ENCODE results near the gene AMZ1. TPM values are rescaled to one million over a fixed set of nuclear protein-coding genes. Genes with fewer than 3 reads are reported as not detected.

Gene AMZ1
- total RNA-seq, 2 experiments from 2014 or later = 0.11 to 0.14 TPM

- peaks cover 26% of the 10 kb centered on the region for H3K4me1 Mint-ChIP-seq (ENCODE audit: low read depth)
These were observed 75.6 kb downstream of the AMZ1 start for GRCh38 chr7:2763597-2763996.

GRCh38 chr7:2764621-2765020 is 76.6 kb downstream of the AMZ1 start:
- H3K4me1 Mint-ChIP-seq (ENCODE audit: low read depth) = peaks cover 18% of the 10 kb centered on the region
- H3K27me3 Mint-ChIP-seq = no peaks in the 10 kb centered on the region
- DNase-seq (no peak), ATAC-seq (no peak)
- no peak overlapping the region for H3K4me3 Mint-ChIP-seq
- no peak overlapping the region for H3K27ac Mint-ChIP-seq
- ChIA-PET CTCF (interaction anchor here (0.9 kb wide), 1 partner anchor 55 kb away, joined by 3 read pairs; no protein-coding TSS in a partner anchor), POLR2A (interaction anchor here (0.7 kb wide), 1 partner anchor 23 kb away, joined by 3 read pairs; no protein-coding TSS in a partner anchor)
- intact Hi-C loops (cut with micrococcal nuclease) = no loop called here
- H3K9me3 Mint-ChIP-seq = no peaks in the 10 kb centered on the region
- H3K36me3 Mint-ChIP-seq (ENCODE audit: low read depth) = peaks cover 7% of the 10 kb centered on the region
- no peak for TF ChIP-seq CTCF (IDR thresholded peaks at IDR 0.05)

More at GRCh38 chr7:2763597-2763996, 75.6 kb downstream of the AMZ1 start:
- ATAC-seq (no peak), DNase-seq (no peak)
- H3K4me3 Mint-ChIP-seq = no peak overlapping the region
- ChIA-PET POLR2A (no interaction called here), CTCF (interaction anchor here (0.9 to 1.1 kb wide), 2 partner anchors 53 to 77 kb away, joined by 3 to 4 read pairs; no protein-coding TSS in a partner anchor)
- TF ChIP-seq CTCF (IDR thresholded peaks at IDR 0.05) = no peak
- H3K27ac Mint-ChIP-seq = no peak overlapping the region
- no peaks in the 10 kb centered on the region for H3K27me3 Mint-ChIP-seq
- intact Hi-C loops (cut with micrococcal nuclease) = no loop called here
- peaks cover 8% of the 10 kb centered on the region for H3K36me3 Mint-ChIP-seq (ENCODE audit: low read depth)
- H3K9me3 Mint-ChIP-seq = peaks cover under 1% of the 10 kb centered on the region

Other genes with a start within 250 kb of the AMZ1 start
- not detected for gene GRIFIN, start 211.8 kb upstream of the AMZ1 start, total RNA-seq
- 10 to 100 TPM; 50.6 TPM for gene LFNG, start 168.4 kb upstream of the AMZ1 start, total RNA-seq
- 10 to 100 TPM; 30.9 to 32.6 TPM for gene BRAT1, start 132.7 kb upstream of the AMZ1 start, total RNA-seq
- 1 to 10 TPM; 4.0 to 4.3 TPM for gene IQCE, start 129.2 kb upstream of the AMZ1 start, total RNA-seq
- 10 to 100 TPM; 30.3 to 32.3 TPM for gene TTYH3, start 56.2 kb upstream of the AMZ1 start, total RNA-seq
- gene GNA12, start 156.1 kb downstream of the AMZ1 start, total RNA-seq = 10 to 100 TPM; 21.0 to 21.1 TPM